Breast epithelium (tissue), 3 donors: ENCODE data around the gene VAV3.

Source experiments
- POLR2A ChIP-seq: fragments of 450-650 bp; IDR thresholded peaks from one replicate; pipeline ENCODE4 v1.6.1; 2016; ENCODE audit warnings: antibody characterized with exemption, mild to moderate bottlenecking, moderate library complexity
- POLR2AphosphoS5 ChIP-seq, 3 donors: sonication (generic); formaldehyde crosslinking; IDR thresholded peaks; one replicate each; pipeline ENCODE4 v1.6.1; 2017; ENCODE audit warnings: antibody characterized with exemption in 3 of 3
- TF ChIP-seq, protein P1 (sequence below), 3 donors: fragments of 450-650 bp; IDR thresholded peaks; one replicate each; pipeline ENCODE4 v1.5.1; 2016 to 2017; ENCODE audit warnings: antibody characterized with exemption in 3 of 3, mild to moderate bottlenecking in 3 of 3, moderate library complexity in 3 of 3

DNA sequence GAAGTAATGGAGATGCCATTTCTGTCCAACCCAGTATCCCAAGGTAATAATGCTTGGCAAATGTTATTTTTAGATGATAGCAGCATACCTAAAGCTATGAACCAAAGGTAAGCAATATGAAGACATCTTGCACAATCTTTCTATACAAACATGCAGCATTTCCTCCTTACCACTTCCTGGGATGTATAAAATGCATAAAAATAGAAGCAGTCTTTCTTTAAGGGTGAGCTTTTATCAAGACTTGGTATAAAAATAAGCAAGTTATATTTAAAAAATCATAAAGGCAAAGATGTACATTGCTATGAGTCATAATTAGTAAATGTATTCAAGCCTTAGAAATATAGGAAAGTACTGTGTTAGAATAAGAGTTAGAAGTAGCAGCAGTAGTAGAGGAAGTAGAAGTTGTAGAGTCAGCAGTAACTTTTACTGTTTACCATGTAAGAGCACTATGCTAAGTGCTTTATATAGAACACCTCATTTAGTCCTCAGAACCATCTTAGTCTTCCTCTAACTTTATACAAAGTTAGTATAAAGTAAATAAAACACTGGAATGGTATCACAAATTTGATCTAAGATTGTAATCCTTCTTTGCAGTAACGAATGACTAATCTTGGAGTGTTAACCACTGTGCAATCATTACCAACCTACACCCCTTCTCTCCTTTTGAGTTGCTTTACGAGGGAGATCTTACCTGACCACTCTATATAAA lies 371.3 kb downstream of the VAV3 start:
- TF ChIP-seq, protein P1, sequence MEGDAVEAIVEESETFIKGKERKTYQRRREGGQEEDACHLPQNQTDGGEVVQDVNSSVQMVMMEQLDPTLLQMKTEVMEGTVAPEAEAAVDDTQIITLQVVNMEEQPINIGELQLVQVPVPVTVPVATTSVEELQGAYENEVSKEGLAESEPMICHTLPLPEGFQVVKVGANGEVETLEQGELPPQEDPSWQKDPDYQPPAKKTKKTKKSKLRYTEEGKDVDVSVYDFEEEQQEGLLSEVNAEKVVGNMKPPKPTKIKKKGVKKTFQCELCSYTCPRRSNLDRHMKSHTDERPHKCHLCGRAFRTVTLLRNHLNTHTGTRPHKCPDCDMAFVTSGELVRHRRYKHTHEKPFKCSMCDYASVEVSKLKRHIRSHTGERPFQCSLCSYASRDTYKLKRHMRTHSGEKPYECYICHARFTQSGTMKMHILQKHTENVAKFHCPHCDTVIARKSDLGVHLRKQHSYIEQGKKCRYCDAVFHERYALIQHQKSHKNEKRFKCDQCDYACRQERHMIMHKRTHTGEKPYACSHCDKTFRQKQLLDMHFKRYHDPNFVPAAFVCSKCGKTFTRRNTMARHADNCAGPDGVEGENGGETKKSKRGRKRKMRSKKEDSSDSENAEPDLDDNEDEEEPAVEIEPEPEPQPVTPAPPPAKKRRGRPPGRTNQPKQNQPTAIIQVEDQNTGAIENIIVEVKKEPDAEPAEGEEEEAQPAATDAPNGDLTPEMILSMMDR (IDR thresholded peaks at IDR 0.05) = no peak
- TF ChIP-seq POLR2A (no peak), POLR2AphosphoS5 (IDR thresholded peaks at IDR 0.05) (no peak)
